ENCODE measurements around the gene MTHFD2L.

MTHFD2L gene

DNA sequence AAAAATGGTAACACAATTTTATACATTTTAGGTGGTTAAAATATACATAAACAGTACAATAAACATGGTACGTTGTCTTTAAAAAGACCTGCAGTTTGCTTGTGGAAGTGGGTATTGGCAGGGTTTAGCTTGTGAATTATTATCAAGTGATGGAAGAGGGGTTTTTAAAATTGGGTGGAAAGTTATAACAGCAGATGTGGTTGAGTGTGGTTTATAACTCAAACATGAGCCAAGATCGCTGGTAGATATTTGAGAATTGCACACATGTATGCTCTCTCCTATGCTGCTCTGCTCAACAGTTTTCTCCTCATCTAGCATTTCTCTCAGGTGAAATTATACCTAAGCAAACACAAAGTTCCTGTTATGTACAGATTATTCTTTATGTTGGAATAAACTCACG, 164.4 kb downstream of the MTHFD2L start:
- Histone ChIP-seq H3K9me2 (ENCODE audit: low read depth, low read length) (no peaks in the 10 kb centered on the region), H3K9me3 (ENCODE audit: low read length) (no peaks in the 10 kb centered on the region), H2AFZ (ENCODE audit: low read length) (no peak overlapping the region), H3K27me3 (ENCODE audit: insufficient read depth, low read length) (no peaks in the 10 kb centered on the region), H3K4me2 (ENCODE audit: low read length) (no peak overlapping the region), H3K4me3 (ENCODE audit: low read depth, low read length, poor library complexity, severe bottlenecking) (no peak overlapping the region), H3K36me3 (ENCODE audit: insufficient read depth, low read length) (no peaks in the 10 kb centered on the region), H3K4me1 (ENCODE audit: insufficient read depth, low read length, severe bottlenecking) (no peaks in the 10 kb centered on the region), H3K9ac (ENCODE audit: low read length) (no peak overlapping the region), H3K27ac (ENCODE audit: low read depth, low read length, poor library complexity, severe bottlenecking) (no peak overlapping the region), H3F3A (ENCODE audit: insufficient read depth, low read length) (no peaks in the 10 kb centered on the region), H4K20me1 (ENCODE audit: insufficient read depth, low read length) (no peaks in the 10 kb centered on the region), H3K79me2 (ENCODE audit: insufficient read depth, low read length) (no peaks in the 10 kb centered on the region)
- TF ChIP-seq EZH2 (IDR thresholded peaks at IDR 0.05; ENCODE audit: borderline replicate concordance, low read length), result no peak
- TF ChIP-seq, protein P1, sequence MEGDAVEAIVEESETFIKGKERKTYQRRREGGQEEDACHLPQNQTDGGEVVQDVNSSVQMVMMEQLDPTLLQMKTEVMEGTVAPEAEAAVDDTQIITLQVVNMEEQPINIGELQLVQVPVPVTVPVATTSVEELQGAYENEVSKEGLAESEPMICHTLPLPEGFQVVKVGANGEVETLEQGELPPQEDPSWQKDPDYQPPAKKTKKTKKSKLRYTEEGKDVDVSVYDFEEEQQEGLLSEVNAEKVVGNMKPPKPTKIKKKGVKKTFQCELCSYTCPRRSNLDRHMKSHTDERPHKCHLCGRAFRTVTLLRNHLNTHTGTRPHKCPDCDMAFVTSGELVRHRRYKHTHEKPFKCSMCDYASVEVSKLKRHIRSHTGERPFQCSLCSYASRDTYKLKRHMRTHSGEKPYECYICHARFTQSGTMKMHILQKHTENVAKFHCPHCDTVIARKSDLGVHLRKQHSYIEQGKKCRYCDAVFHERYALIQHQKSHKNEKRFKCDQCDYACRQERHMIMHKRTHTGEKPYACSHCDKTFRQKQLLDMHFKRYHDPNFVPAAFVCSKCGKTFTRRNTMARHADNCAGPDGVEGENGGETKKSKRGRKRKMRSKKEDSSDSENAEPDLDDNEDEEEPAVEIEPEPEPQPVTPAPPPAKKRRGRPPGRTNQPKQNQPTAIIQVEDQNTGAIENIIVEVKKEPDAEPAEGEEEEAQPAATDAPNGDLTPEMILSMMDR (IDR thresholded peaks at IDR 0.05; ENCODE audit: low read length), result no peak

DNA sequence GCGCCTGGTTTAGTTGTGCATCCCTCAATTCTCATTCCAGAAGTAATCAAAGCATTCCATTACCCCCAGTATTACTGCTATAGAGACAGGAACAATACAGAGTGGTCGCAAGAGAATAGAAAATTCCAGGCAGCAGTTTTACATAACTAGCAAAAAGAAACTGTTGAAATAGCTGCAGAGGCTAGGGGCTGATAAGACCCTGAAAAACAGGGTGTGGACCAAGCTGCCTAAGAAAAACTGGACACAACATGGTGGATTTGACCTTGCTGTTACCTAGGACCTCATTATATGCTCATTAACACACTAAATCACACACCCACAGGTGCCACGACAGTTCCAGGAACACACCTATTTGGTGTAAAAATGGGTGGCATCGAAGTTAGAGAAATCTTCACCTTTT, 165.7 kb downstream of the MTHFD2L start:
- Histone ChIP-seq H3K27me3 (ENCODE audit: insufficient read depth, low read length) (no peaks in the 10 kb centered on the region), H3K9me3 (ENCODE audit: low read length) (no peaks in the 10 kb centered on the region), H3K4me2 (ENCODE audit: low read length) (no peak overlapping the region), H3K36me3 (ENCODE audit: insufficient read depth, low read length) (no peaks in the 10 kb centered on the region), H3K9ac (ENCODE audit: low read length) (no peak overlapping the region), H3F3A (ENCODE audit: insufficient read depth, low read length) (no peaks in the 10 kb centered on the region), H3K4me1 (ENCODE audit: insufficient read depth, low read length, severe bottlenecking) (no peaks in the 10 kb centered on the region), H4K20me1 (ENCODE audit: insufficient read depth, low read length) (no peaks in the 10 kb centered on the region), H3K27ac (ENCODE audit: low read depth, low read length, poor library complexity, severe bottlenecking) (no peak overlapping the region), H3K9me2 (ENCODE audit: low read depth, low read length) (no peaks in the 10 kb centered on the region), H2AFZ (ENCODE audit: low read length) (no peak overlapping the region), H3K79me2 (ENCODE audit: insufficient read depth, low read length) (no peaks in the 10 kb centered on the region), H3K4me3 (ENCODE audit: low read depth, low read length, poor library complexity, severe bottlenecking) (no peak overlapping the region)
- TF ChIP-seq, protein P1 (IDR thresholded peaks at IDR 0.05; ENCODE audit: low read length), result no peak
- TF ChIP-seq EZH2 (IDR thresholded peaks at IDR 0.05; ENCODE audit: borderline replicate concordance, low read length), result no peak

DNA sequence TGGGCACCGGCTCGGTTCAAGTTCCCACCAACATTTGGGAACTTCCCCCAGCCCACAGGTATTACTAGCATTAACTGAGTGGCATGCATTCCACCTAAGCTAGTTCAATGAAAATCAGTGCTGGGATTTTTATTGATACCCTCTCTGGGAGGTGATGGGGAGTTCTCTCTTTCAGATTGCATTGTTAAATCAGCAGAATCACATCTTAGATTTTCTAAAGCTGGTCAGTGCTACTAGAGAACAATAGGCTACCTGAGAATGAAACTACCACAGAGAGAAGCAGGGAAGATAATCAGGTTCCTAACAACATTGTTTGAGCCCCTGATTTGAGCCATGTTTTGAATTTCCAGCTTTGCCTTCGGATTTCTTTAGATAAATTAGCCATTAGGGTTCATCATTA, 166.3 kb downstream of the MTHFD2L start:
- no peak overlapping the region for H2AFZ ChIP-seq (ENCODE audit: low read length)
- no peaks in the 10 kb centered on the region for H3K27me3 ChIP-seq (ENCODE audit: insufficient read depth, low read length)
- no peaks in the 10 kb centered on the region for H3K4me1 ChIP-seq (ENCODE audit: insufficient read depth, low read length, severe bottlenecking)
- no peak overlapping the region for H3K4me3 ChIP-seq (ENCODE audit: low read depth, low read length, poor library complexity, severe bottlenecking)
- no peaks in the 10 kb centered on the region for H3K9me2 ChIP-seq (ENCODE audit: low read depth, low read length)
- TF ChIP-seq, protein P1 (IDR thresholded peaks at IDR 0.05; ENCODE audit: low read length), result no peak
- no peak overlapping the region for H3K27ac ChIP-seq (ENCODE audit: low read depth, low read length, poor library complexity, severe bottlenecking)
- H3K9me3 ChIP-seq (ENCODE audit: low read length), result no peaks in the 10 kb centered on the region
- no peaks in the 10 kb centered on the region for H3F3A ChIP-seq (ENCODE audit: insufficient read depth, low read length)
- H3K4me2 ChIP-seq (ENCODE audit: low read length), result no peak overlapping the region
- H3K79me2 ChIP-seq (ENCODE audit: insufficient read depth, low read length), result no peaks in the 10 kb centered on the region
- H3K36me3 ChIP-seq (ENCODE audit: insufficient read depth, low read length), result no peaks in the 10 kb centered on the region
- H3K9ac ChIP-seq (ENCODE audit: low read length), result no peak overlapping the region
- H4K20me1 ChIP-seq (ENCODE audit: insufficient read depth, low read length), result no peaks in the 10 kb centered on the region

All from OCI-LY1 (cell line).